GM21723 (cell line): ENCODE measurements around the gene FAM163A.
"Not testable (repeated sequence)": the region's sequence is repeated elsewhere in the genome, so short reads cannot be mapped to it uniquely, and the experiment has no call there.

ENCODE experiments used
- ATAC-seq: cut with Tn5 transposase; IDR thresholded peaks from one replicate; pipeline ENCODE4 v1.9.1; 2021; ENCODE audit warnings: mild to moderate bottlenecking, moderate library complexity; ENCODE audit not compliant: unreplicated experiment

The FAM163A gene

DNA sequence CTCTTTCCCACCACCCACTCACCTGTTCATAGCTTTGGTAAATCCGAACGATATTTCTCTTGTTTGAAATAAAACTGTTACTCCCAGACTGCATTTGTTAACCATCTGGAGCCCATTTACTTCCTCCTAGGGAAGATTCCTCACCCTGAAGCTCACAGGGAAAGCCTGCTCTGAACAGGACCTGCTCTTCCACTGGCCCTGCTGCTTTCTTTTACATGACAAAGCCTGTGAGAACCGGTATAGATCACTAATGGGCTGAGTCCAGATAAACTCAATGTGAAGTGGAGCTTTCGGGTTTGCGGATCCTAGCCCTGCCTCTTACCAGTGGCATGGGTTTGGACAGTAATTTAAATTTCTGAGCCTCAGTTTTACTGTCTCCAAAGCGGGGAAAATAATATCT lies 45.2 kb downstream of the FAM163A start:
- ATAC-seq = no peak

DNA sequence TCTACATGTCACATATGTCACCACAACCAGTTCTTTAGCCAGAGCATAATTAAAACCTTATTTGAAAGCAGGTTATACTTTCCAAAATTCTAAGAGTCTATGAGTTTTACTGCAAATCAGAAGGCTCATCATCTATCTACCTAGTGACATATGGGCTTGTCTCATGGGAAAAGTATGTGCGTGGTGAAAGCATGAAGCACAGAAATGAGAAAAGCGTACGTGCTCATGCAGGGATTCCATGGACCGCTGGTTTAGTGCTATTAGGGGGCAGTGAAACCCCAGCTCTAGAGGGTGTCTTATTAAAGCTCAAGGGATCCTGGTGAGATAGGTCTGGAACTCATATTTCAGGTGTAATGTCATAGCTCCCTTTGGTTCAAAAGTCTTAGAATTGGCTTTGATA lies 50.2 kb downstream of the FAM163A start:
- no peak for ATAC-seq

DNA sequence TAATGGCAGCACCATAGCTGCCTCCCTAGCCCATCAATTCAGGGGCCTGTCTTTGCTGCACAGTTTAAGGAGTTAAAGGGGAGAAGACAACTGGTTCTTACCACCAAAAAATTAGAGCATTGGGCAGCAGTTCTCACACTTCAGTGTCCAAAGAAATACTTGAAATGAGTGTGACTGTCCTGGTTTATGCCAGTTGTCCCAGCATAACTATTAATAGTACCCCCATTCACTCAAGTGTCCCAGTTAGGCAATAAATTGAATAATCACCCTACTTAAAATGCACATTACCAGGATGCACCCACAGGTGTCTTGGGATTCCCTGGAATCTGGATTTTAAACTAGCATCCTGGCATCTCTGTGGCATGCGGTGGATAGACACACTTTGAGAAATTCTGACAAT lies 51.1 kb downstream of the FAM163A start:
- ATAC-seq = no peak

DNA sequence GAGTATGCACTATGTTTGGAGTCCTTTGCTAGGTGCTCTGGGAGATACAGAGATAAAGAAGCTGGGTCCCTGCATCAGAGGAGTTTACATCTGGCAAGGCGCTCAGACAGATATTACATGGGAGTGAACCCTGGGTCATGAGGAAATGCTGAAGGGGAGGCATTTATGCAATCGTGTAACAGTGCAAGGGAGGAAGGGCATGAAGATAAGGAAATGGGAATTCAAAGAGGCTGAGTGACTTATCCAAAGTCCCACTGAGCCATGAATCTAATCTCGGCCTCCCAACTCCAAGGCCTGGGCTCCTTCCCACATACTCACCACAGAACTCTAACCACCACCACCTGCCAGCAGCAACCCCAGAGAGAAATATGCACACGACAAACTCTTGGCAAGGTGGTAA lies 51.6 kb downstream of the FAM163A start:
- no peak for ATAC-seq

DNA sequence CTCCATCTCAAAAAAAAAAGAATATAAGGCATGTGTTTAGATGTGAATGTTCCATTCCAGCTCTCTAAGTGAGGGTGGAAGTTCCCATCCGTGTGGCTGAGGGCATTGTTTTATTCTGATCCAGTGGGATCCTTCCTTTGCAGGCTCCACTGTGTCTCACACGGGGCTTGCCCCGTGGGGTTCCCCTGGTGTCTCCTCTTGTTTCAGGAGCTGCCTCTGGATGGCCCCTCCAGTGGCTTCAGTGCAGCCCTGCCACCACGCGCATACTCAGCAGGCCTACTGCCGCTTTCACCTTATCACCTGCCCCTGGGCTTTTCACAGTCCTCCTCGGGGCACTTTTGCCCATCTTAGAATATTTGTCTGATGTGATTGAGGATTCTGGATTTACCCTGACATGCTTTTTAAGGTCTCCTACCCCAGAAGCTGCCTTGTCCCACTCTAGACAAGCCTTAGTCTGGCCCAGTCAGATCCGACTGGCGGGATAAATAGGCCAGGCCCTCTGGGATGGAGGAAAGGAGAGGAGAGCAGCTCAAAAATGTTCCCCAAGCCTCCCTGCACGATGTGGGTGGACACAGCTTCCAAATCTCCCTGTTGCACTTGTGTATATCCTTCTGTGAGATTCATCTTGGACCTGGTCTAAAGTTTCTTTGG lies 55.2 kb downstream of the FAM163A start:
- ATAC-seq = no peak

DNA sequence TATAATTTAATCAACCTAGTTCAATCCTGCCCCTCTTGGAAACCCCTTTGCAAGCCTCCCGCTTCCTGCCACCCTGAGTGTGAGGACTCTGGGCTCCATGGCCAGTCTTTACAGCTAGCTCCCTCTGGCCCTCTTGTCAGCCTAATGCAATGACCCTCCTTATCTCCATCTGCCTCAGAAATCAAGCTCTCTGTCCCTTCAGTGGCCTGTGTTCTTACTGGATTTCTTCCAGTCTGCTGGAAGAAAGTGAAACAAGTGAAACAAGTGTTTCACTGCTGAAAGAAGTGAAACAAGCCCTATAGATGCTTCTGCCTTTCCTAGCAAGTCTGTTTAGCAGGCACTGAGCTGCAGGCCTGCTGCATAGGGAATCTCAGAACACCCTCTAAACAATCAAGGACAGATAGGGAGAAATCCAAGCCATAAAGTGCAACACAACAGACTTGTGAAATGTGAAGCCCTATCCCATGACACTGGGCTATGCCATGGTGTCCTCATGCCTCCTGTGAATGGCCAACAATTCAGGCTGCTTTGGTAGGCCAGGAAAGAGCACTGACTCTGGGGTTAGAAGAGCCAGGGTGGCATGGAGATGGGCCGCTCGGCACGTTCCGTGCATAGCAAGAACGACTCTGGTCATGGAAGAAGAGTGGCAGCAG lies 55.9 kb downstream of the FAM163A start:
- ATAC-seq = no peak

DNA sequence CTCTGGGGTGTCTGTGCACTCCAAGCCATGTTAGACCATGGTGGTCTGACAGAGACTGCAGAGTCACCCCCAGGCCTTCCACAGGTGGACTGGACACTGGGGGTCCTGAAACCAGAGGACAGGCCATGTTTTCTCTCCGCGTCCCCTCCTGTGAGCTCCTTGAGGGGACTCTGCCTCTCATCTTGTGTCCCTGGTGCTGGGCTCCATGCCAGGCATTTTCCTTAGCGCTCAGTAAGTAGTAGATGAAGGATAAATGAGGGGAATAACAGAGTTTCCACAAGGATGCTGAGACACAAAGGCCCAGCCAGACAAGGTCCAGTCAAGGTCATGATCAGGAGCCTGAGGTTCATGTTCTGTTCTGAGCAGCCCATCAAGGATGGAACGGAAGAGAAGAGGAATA lies 57.4 kb downstream of the FAM163A start:
- no peak for ATAC-seq

DNA sequence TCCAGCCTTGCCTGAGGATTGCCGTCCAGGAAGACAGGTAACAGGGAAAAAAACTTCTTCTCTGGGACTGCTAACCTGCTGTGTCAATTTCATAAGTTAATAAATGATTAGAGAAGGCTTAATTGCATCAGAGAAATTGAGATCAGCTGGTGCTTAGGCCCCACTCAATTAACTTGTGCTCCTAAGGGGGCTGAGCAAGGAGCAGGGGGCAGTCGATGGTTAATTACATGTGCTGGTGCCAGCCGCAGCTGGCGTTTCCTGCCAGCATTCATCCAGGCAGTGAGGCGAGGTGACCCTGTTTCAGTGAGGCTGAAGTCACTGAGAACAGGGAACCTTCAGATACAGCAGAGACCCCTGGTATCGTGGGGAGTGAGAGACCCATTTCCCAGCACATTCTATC lies 60.0 kb downstream of the FAM163A start:
- no peak for ATAC-seq

DNA sequence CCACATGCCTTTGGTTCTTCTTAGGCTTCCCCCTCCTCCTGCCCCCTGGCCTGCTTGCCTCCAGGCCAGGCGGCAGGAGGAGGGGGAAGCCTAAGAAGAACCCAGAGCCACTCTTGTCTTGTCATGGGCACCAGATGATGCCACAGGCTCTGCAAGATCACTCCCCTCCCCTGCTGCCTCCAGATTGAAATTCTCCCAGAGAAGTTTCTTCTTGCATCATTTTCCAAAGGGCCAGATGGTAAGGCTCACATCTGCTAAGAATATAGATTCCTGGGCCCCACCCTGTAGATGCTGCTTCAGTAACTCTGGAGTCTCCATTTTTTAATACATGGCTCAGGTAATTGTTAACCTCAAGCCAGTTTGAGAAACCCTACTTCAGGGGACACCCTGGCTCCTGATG lies 60.8 kb downstream of the FAM163A start:
- no peak for ATAC-seq

DNA sequence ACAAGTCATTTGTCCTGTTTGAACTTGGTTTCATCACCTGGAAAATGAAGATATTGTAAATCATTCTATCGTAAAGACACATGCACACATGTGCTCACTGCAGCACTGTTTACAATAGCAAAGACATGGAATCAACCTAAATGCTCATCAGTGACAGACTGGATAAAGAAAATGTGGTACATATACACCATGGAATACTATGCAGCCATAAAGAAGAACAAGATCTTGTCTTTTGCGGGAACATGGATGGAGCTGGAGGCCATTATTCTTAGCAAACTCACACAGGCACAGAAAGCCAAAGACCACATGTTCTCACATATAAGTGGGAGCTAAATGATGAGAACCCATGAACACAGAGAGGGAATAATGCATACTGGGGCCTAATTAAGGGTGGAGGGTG lies 61.3 kb downstream of the FAM163A start:
- not testable (repeated sequence) for ATAC-seq

DNA sequence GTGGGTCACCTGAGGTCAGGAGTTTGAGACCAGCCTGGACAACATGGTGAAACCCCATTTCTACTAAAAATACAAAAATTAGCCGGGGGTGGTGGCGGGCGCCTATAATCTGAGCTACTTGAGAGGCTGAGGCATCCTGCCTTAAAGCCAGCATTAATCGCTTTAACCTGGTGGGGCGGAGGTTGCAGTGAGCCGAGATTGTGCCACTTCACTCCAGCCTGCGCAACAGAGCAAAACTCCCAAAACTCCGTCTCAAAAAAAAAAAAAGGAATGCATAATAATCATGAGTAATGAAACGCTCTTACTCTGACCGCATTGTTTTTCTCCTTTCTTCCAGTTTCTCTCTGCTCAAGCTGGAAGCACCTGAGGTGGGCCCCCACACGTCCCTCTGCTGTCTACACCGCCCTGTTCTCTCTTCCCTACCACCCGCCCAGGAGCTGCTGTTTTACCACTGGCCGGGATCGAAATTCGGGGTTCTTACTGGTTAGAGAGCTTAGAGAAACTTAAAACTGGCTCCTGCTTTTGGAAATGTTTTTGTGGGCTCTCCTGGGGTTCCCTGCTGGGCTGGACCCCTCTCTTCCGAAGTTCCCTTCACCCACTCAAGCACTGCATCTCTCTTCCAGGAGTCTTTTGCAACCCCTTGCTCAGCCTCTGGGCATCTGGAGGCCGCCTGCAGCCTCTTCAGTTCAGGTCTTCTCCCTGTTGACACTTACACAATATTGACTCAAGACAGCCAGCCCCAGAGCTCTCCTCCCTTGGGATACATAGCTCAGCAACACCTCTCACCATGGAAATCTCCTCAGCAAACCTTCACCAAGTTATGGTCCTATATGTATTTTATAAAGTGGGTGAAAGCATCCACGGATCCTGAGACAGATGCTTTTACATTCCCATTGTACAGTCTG lies 62.5 kb downstream of the FAM163A start:
- ATAC-seq = no peak

DNA sequence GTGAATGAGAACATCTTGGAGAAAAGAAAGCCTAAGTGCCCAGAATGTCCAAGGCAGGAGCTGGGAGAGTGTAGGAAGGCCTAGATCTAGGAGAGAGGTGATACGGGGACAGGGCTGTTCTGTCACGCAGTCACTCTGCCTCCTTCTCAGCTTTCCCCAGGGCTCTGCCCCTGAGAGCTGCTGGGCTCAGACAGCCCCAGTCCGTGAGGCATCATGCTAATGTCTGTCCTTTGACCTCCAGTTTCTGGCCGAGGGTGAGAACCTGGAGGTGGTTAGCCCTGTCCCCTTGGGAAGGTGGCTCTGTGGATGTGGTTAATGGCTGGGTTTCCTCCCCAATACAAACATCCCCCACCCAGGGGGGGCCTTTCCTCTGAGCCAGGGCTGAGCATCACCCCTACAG lies 63.2 kb downstream of the FAM163A start:
- no peak for ATAC-seq

DNA sequence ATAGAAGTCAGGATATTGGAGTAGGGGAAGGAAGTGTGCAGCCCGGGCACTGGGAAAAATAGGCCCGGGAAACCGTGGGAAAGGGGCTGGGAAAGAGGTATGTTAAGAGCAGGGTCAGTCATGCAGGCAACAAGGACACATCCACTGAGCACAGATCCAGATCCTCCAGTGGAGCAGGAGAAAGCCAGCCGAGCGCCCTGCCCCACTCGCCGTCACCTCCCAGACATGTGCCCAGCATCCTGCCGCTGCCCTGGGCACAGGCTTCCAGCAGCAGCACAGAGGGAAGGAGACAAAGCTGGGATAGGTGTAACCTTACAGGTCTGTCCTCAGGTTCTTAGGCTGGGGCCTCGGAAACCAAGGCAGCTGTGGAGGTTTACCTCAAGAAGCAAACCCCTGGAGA lies 64.2 kb downstream of the FAM163A start:
- ATAC-seq = no peak

DNA sequence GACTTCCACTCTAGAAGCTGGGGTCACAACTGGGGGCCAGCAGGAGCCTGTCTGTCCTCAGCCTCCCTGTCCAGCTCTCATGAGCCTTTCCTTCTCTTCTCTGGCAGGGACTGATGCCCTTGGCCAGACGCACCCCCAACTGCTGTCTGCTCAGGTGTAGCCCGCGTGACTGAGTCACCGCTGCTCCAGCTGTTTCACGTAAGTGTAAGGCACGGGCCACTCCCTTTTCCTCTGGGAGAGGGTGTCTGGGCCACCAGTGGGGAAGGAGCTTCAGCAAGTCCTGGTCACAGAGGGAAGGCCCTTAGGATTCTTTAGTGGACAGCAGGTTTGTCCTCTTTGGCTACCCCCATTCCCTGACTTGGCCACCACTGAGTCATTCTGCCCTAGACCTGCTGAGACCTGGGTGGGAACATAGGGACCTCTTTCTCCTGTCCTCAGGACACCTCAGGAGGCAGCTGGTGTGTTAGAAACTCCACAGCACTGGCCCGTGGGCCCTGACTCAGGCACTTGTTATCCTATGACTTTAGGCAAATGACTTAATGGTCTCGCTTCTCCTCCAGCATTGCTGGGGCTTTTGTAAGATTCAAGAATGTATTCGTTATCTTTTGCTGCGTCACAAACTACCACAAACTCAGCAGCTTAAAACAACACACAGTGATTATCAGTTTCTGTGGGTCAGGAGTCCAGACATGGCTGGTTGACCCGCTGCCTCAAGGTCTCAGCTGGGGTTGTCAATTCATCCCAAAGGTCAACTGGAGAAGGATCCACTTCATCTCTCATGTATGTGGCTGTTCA lies 64.8 kb downstream of the FAM163A start:
- ATAC-seq = no peak

DNA sequence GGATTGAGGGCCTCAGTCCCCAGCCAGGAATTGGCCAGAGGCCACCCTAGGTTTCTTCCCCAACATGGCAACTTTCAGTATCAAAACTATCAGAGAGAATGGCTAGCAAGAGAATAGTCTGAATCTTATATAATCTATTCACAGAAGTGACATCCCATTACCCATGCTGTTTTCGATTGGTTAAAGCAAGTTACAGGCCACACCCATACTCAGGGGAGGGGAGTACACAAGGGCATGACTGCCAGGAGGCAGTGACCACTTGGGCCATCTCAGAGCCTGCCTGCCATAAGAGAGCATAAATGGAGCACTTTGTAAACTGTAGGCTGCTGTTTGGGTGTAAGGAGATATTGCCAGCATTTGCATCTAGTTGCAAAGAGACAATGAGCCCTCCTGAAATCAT lies 65.4 kb downstream of the FAM163A start:
- no peak for ATAC-seq

DNA sequence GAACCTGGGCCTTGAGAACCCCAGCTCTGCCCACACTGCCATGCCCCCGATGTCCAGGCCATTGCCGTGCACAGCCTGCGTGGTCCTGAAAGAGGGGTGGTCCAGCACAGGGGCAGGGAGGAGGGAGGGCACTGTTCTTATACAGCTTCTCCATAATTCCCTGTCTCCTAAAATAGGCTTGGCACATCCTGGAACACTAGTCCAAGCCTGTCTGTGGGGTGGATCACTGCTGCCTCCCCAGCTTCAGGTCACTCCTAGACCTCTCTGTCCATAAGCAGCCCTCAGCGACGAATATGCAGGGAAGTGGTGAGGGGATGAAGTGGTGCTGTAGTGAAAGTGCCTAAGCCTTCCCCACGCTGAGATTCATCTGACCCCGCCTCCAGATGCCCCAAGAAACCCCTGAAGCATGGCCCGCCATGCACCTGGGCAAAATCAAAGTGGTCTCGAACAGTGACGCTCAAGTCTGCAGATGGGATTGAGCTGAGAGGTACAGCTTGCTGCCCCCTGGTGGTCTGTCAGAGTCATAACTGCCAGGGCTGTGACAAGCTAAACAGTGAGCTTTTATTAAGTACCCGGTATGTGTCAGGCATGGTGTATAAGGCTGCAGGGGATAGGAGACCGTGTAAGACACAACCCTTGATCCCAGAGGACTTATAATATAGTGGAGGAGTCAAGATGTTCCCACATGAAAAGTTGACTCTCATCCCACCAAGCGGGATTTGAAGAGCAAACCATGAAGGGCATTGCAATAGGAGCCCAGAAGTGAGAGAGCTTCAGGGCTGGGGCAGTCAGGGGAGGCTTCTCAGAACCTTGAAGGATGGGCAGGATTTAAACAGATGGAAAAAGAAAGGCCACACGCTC lies 66.6 kb downstream of the FAM163A start:
- peak; percentile 73 for ATAC-seq

DNA sequence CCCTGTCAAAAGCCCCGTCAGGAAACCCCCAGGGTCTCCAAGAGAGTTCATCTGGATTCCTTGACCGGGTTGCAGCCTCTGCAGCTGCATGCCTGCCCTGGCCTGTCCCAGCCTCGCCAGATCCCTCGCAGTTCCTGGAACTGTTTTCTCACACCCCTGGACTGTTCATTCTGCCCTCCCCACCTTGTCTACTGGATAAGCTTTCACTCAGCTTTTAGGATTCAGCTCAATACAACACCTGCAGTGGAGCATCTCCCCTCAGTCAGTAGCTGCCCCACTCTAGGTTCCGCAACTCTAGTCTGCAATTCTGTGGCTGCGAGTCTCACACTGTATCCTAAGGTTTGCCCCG lies 67.2 kb downstream of the FAM163A start:
- ATAC-seq = no peak

DNA sequence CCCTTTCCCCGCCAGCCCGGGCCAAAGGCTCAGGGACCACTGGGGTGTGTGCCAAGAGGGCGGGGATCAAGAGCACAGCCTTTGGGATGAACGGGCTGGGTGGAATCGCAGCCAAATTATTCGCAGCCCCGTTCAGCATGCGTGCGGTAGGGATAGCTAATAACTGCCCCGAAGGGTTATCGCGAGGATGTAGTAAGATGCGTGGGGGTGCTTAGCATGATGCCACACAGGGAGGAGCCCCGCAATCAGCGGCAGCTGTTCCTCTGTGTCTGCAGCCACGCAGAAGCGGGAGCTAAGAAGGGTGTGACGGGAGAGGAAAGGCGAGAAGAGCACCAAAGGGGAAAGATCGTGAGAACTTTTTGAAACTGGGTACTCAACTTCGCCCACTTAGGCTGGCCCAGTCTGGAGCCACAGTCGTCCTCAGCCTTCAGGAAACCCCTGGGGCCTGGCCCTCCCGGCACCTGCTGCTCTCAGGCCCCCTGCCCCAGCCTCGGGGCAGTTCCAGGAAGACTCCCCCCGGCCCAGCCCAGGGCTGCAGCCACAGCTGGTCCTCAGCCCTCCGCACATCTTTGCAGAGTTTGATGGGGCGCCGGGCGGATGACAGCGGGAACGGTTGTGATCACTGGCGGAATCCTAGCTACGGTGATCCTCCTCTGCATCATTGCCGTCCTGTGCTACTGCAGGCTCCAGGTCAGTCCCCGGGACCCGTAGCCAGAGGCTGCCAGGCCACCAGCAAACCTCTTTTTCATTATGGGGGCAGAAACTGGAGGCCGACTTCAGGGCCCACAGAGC lies 69.6 kb downstream of the FAM163A start:
- ATAC-seq = no peak
